ENCODE results near the gene GPC6.

DNA sequence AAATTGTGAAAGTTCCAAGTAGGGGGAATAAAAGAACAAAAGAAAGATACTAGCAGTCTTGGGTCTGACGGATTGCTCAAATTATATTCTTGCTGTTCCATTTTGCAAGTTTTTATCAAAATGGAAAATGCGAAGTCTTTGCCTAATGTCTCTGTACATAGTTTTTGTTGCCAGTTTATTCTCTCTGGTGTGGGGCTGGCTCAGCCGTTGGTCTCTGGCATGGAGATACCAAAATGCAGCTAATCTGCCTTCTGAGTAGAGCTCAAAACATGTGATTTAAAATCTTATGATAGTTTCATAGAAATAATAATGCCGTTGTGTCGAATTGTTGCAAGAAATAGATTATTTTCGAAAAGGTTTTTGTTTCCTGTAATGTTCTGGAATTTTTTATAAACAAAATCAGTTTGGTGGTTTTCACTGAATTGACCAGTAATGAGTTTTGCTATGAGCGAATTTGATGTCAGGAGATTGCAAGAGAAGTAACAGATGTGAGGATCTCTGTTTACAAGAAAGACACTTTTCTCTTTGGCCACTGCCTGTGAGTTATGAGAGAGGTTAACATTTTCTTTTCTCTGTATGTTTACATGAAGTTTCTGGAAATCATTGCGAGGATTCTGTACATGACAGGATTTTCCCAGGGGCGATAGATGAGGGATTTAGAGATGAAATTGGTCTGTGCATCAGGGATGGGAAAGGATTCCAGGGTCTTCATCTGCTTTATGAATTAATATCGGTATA lies 1105.9 kb downstream of the GPC6 start:
- TF ChIP-seq, protein P1, sequence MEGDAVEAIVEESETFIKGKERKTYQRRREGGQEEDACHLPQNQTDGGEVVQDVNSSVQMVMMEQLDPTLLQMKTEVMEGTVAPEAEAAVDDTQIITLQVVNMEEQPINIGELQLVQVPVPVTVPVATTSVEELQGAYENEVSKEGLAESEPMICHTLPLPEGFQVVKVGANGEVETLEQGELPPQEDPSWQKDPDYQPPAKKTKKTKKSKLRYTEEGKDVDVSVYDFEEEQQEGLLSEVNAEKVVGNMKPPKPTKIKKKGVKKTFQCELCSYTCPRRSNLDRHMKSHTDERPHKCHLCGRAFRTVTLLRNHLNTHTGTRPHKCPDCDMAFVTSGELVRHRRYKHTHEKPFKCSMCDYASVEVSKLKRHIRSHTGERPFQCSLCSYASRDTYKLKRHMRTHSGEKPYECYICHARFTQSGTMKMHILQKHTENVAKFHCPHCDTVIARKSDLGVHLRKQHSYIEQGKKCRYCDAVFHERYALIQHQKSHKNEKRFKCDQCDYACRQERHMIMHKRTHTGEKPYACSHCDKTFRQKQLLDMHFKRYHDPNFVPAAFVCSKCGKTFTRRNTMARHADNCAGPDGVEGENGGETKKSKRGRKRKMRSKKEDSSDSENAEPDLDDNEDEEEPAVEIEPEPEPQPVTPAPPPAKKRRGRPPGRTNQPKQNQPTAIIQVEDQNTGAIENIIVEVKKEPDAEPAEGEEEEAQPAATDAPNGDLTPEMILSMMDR (optimal IDR thresholded peaks at IDR 0.05 in 1 of 3, IDR thresholded peaks at IDR 0.05 in 1 of 3, conservative IDR thresholded peaks at IDR 0.05 in 1 of 3; ENCODE audit: extremely low read depth in 1 of 3, insufficient read depth in 2 of 3, low read length in 3 of 3): no peak
- TF ChIP-seq EZH2 (IDR thresholded peaks at IDR 0.05; ENCODE audit: low read length): no peak

Data from keratinocyte (primary cell).